ENCODE results near the gene ALKBH3. TPM values are rescaled to one million over a fixed set of nuclear protein-coding genes. Genes with fewer than 3 reads are reported as not detected.

ALKBH3 gene
- total and polyA plus RNA-seq, 2 donors (not counting 3 experiments of a cell fraction or from before 2014, with no cell fraction given), result 28.0 to 34.7 TPM

GRCh38 chr11:43933226-43933607, 52.6 kb downstream of the ALKBH3 start:
- Histone ChIP-seq H3K27me3 (ENCODE audit: control insufficient read depth in 2 of 2, insufficient read depth in 2 of 2, low read length in 2 of 2) (no peaks in the 10 kb centered on the region), H3K9me1 (replicated peaks; ENCODE audit: control insufficient read depth, extremely low read depth, insufficient read depth, low read length) (no peaks in the 10 kb centered on the region), H4K20me1 (replicated peaks; ENCODE audit: control insufficient read depth, extremely low read depth, insufficient read depth, low read length) (no peaks in the 10 kb centered on the region), H3K36me3 (ENCODE audit: control insufficient read depth in 2 of 2, extremely low read depth in 1 of 2, insufficient read depth in 2 of 2, low read length in 2 of 2) (no peaks in the 10 kb centered on the region), H3K9me3 (replicated peaks; ENCODE audit: control insufficient read depth, insufficient read depth, low read length) (no peaks in the 10 kb centered on the region), H3K79me2 (ENCODE audit: control insufficient read depth, insufficient read depth, low read length) (no peaks in the 10 kb centered on the region), H2AFZ (ENCODE audit: low read depth, low read length) (no peak overlapping the region), H3K27ac (ENCODE audit: insufficient read depth, low read depth, low read length) (no peak overlapping the region), H3K9ac (replicated peaks; ENCODE audit: extremely low read depth, insufficient read depth, low read length) (no peak overlapping the region), H3K4me3 (replicated peaks in 1 of 3; ENCODE audit: insufficient read depth in 1 of 3, low read depth in 1 of 3, low read length in 3 of 3) (no peak overlapping the region), H3K4me2 (ENCODE audit: insufficient read depth, low read length) (no peak overlapping the region), H3K4me1 (ENCODE audit: control insufficient read depth, extremely low read depth, insufficient read depth, low read length) (peaks cover 28% of the 10 kb centered on the region)
- POLR2A ChIA-PET, result interaction anchor here (1.2 kb wide), 1 partner anchor 10 kb away, joined by 3 read pairs; the partner anchor contains the start of gene C11orf96
- DNase-seq (ENCODE audit: low read depth, low spot score), result no peak
- intact Hi-C loops (cut with micrococcal nuclease), result no loop called here
- BruUV-seq (replicated peaks), result no TSS peak
- CTCF ChIA-PET, result interaction anchor here (0.9 to 2.7 kb wide), 7 partner anchors 8 to 161 kb away, joined by 3 to 13 read pairs (median 6); partner anchors contain the start of gene C11orf96
- dilution Hi-C loops (cut with MboI; ENCODE audit: extremely low pct_ligation_motif_present, low sequenced_read_pairs), result no loop called here
- FAIRE-seq, result no peak
- TF ChIP-seq EZH2 (IDR thresholded peaks at IDR 0.05; ENCODE audit: borderline replicate concordance, low read depth, low read length, severe bottlenecking) (no peak), MAX (IDR thresholded peaks at IDR 0.05; ENCODE audit: insufficient read depth, insufficient read length) (no peak), MYC (IDR thresholded peaks at IDR 0.05; ENCODE audit: low read depth, low read length) (no peak), CTCF (IDR thresholded peaks at IDR 0.05; ENCODE audit: extremely low read depth in 1 of 2, insufficient read depth in 1 of 2, low read depth in 1 of 2, low read length in 2 of 2) (no peak), FOS (IDR thresholded peaks at IDR 0.05; ENCODE audit: borderline replicate concordance, insufficient read depth, low read length) (no peak), JUN (IDR thresholded peaks at IDR 0.05; ENCODE audit: borderline replicate concordance, insufficient read depth, insufficient read length, low read depth) (no peak), POLR2AphosphoS5 (IDR thresholded peaks at IDR 0.05; ENCODE audit: insufficient read depth, low read depth, low read length) (no peak), GATA2 (IDR thresholded peaks at IDR 0.05; ENCODE audit: insufficient read depth, insufficient read length, low read depth, low read length) (no peak), POLR2A (IDR thresholded peaks at IDR 0.05; ENCODE audit: low read depth, low read length) (no peak)

Data from endothelial cell of umbilical vein (primary cell).